ENCODE results near the gene CDK4.
"Not testable (repeated sequence)": the region's sequence is repeated elsewhere in the genome, so short reads cannot be mapped to it uniquely, and the experiment has no call there.

DNA sequence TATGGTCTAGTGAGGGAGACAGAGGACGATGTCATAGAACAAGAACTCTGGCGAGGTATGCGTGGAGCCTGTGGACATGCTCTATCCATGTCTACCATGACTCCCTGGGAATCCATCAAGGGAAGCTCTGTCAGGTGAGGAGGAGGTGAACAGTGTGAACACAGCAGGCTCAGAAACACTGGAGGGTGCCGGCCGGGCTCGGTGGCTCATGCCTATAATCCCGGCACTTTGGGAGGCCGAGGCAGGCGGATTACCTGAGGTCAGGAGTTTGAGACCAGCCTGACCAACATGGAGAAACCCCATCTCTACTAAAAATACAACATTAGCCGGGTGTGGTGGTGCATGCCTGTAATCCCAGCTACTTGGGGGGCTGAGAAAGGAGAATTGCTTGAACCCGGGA, 22.5 kb upstream of the CDK4 start:
- TF ChIP-seq, protein P1, sequence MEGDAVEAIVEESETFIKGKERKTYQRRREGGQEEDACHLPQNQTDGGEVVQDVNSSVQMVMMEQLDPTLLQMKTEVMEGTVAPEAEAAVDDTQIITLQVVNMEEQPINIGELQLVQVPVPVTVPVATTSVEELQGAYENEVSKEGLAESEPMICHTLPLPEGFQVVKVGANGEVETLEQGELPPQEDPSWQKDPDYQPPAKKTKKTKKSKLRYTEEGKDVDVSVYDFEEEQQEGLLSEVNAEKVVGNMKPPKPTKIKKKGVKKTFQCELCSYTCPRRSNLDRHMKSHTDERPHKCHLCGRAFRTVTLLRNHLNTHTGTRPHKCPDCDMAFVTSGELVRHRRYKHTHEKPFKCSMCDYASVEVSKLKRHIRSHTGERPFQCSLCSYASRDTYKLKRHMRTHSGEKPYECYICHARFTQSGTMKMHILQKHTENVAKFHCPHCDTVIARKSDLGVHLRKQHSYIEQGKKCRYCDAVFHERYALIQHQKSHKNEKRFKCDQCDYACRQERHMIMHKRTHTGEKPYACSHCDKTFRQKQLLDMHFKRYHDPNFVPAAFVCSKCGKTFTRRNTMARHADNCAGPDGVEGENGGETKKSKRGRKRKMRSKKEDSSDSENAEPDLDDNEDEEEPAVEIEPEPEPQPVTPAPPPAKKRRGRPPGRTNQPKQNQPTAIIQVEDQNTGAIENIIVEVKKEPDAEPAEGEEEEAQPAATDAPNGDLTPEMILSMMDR (IDR thresholded peaks at IDR 0.05 in 8 of 11, conservative IDR thresholded peaks at IDR 0.05 in 3 of 11): not testable (repeated sequence)
- not testable (repeated sequence) for TF ChIP-seq POLR2A (IDR thresholded peaks at IDR 0.05)

All from spleen (tissue), 7 donors.